Panc1 (cell line): ENCODE measurements around the gene PRDM12. TPM values are rescaled to one million over a fixed set of nuclear protein-coding genes. Genes with fewer than 3 reads are reported as not detected.

Source experiments
- ATAC-seq: fragments of 200-7000 bp; cut with Tn5 transposase; 2 replicates; pipeline ENCODE4 v1.9.1; 2020; ENCODE audit warnings: mild to moderate bottlenecking, moderate library complexity
- BruUV-seq: library from RNA; stranded (reverse); fragments of 400-500 nt; replicated peaks from 2 replicates; lab custom pipeline; 2021; lab: Mats Ljungman, UMichigan
- CTCF ChIA-PET: fragments of 300-600 bp; sonication (Branson Sonifier 250); formaldehyde crosslinking; loops from one replicate; lab custom pipeline; 2022; ENCODE audit warnings: antibody characterized with exemption; lab: Charles Lee
- POLR2A ChIA-PET: fragments of 300-600 bp; sonication (Branson Sonifier 250); formaldehyde crosslinking; loops from one replicate; lab custom pipeline; 2022; ENCODE audit warnings: antibody characterized with exemption; lab: Charles Lee
- DNase-seq: peaks from one replicate; pipeline ENCODE4 v3.0.0-alpha.2; 2010; ENCODE audit warnings: low read depth, low spot score
- H3K27ac ChIP-seq: 2 replicates; pipeline ENCODE4 v1.5.1; 2011; ENCODE audit warnings: mild to moderate bottlenecking, low read length, inconsistent platforms
- H3K27me3 ChIP-seq: fragments of 200-500 bp; sonication (Bioruptor generic); 2 replicates; pipeline ENCODE4 v1.6.0; 2014; ENCODE audit warnings: low read length, inconsistent platforms; ENCODE audit not compliant: control insufficient read depth, insufficient read depth
- H3K36me3 ChIP-seq: fragments of 200-500 bp; sonication (Bioruptor generic); 2 replicates; pipeline ENCODE4 v1.5.1; 2014; ENCODE audit warnings: inconsistent platforms, mild to moderate bottlenecking, low read length, moderate library complexity; ENCODE audit not compliant: control insufficient read depth, insufficient read depth
- H3K4me1 ChIP-seq: 2 replicates; pipeline ENCODE4 v1.5.1; 2011; ENCODE audit warnings: inconsistent platforms, mild to moderate bottlenecking, low read length, moderate library complexity; ENCODE audit not compliant: control insufficient read depth, insufficient read depth
- H3K4me3 ChIP-seq, 2 experiments: 2 replicates each; pipeline ENCODE4 v1.5.1; 2011 to 2012; ENCODE audit warnings: low read depth in 2 of 2, low read length in 2 of 2, mild to moderate bottlenecking in 2 of 2, inconsistent platforms in 1 of 2, moderate library complexity in 1 of 2
- H3K9me3 ChIP-seq: fragments of 200-500 bp; sonication (Bioruptor generic); 2 replicates; pipeline ENCODE4 v1.5.1; 2014; ENCODE audit warnings: low read depth, mild to moderate bottlenecking, inconsistent platforms, low read length, moderate library complexity; ENCODE audit not compliant: control insufficient read depth, insufficient read depth
- POLR2AphosphoS5 ChIP-seq: IDR thresholded peaks from 2 replicates; pipeline ENCODE4 v1.6.1; 2012; ENCODE audit warnings: mild to moderate bottlenecking, low read depth, low read length, moderate library complexity
- REST ChIP-seq, 2 experiments: IDR thresholded peaks; 2 replicates each; pipeline ENCODE4 v1.6.1; 2011 to 2012; ENCODE audit warnings: low read depth in 2 of 2, control low read depth in 1 of 2, low read length in 1 of 2, mild to moderate bottlenecking in 1 of 2, moderate library complexity in 1 of 2; ENCODE audit not compliant: insufficient read depth in 1 of 2
- SIN3A ChIP-seq: IDR thresholded peaks from 2 replicates; pipeline ENCODE4 v1.6.1; 2012; ENCODE audit warnings: low read depth, mild to moderate bottlenecking, low read length, moderate library complexity, borderline replicate concordance; ENCODE audit not compliant: insufficient read depth
- TCF7L2 ChIP-seq: IDR thresholded peaks from 2 replicates; pipeline ENCODE4 v1.6.1; 2011; ENCODE audit warnings: mild to moderate bottlenecking, low read depth, low read length, inconsistent platforms
- in situ Hi-C: cut with HindIII; loops from 2 replicates; pipeline ENCODE4 v1.10.0; 2016; ENCODE audit warnings: low sequenced_read_pairs, low pct_unique_long_range_greater_than_20kb
- intact Hi-C: fragments of 100-400 bp; cut with micrococcal nuclease; formaldehyde crosslinking; loops from one replicate; pipeline ENCODE4 v1.10.0; 2022; ENCODE audit not compliant: unreplicated experiment
- total RNA-seq: library from RNA; stranded (reverse); gene quantifications from one replicate; pipeline ENCODE4 v1.2.1, GENCODE V29; 2021; ENCODE audit not compliant: unreplicated experiment
- TF ChIP-seq, protein P1 (sequence below): fragments of 450-650 bp; IDR thresholded peaks from 2 replicates; pipeline ENCODE4 v1.5.1; 2017; ENCODE audit warnings: mild to moderate bottlenecking

The PRDM12 gene
- total RNA-seq, 1 experiment from 2014 or later, result 0.08 TPM

DNA sequence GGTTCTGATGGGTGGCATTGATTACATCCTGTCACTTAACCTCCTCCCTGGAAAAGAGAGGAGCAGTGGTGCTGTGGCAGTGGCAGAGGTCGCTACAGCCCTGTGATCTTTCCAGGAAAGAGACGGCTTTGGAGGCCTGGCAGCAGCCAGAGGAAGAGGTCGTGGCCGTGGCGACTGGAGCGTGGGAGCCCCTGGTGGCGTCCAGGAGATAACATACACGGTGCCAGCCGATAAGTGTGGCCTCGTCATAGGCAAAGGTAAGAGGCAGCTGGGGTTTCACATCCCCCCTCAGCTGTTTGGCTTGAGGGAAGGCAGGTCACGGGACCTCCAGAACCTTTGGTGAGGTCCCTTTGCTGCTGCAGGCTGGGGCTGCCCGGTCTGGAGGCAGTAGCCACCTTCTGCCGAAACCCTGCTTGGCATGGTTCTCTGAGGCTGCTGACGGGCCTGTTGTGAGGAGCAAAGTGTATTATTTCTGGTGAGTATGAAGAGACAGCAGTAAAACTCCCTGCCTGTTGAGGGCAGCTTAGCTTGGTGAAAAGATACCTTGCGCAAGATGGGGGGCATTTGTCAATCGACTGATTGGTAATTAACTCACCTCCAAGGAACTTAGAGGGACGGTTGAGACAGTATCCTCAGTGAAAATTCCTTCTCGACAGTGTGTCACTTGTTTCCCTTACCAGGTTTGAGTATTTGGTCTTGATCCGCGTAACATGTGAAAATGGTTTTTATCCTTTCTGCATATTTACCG lies 38.0 kb upstream of the PRDM12 start:
- BruUV-seq, result no TSS peak
- ChIA-PET CTCF (no interaction called here), POLR2A (no interaction called here)
- no peak overlapping the region for H3K27ac ChIP-seq
- H3K9me3 ChIP-seq, result no peaks in the 10 kb centered on the region
- H3K4me3 ChIP-seq, result no peak overlapping the region
- intact Hi-C loops (no loop called here), in situ Hi-C loops (no loop called here)
- H3K4me1 ChIP-seq, result no peaks in the 10 kb centered on the region
- peaks cover 6% of the 10 kb centered on the region for H3K36me3 ChIP-seq
- no peak for DNase-seq
- no peak for ATAC-seq
- TF ChIP-seq POLR2AphosphoS5, result no peak
- no peak for TF ChIP-seq REST (IDR thresholded peaks at IDR 0.05; ENCODE audit: insufficient read depth in 1 of 2, low read depth in 2 of 2, low read length in 1 of 2)
- no peak for TF ChIP-seq TCF7L2
- TF ChIP-seq, protein P1, sequence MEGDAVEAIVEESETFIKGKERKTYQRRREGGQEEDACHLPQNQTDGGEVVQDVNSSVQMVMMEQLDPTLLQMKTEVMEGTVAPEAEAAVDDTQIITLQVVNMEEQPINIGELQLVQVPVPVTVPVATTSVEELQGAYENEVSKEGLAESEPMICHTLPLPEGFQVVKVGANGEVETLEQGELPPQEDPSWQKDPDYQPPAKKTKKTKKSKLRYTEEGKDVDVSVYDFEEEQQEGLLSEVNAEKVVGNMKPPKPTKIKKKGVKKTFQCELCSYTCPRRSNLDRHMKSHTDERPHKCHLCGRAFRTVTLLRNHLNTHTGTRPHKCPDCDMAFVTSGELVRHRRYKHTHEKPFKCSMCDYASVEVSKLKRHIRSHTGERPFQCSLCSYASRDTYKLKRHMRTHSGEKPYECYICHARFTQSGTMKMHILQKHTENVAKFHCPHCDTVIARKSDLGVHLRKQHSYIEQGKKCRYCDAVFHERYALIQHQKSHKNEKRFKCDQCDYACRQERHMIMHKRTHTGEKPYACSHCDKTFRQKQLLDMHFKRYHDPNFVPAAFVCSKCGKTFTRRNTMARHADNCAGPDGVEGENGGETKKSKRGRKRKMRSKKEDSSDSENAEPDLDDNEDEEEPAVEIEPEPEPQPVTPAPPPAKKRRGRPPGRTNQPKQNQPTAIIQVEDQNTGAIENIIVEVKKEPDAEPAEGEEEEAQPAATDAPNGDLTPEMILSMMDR, result no peak
- no peak for TF ChIP-seq SIN3A
- no peaks in the 10 kb centered on the region for H3K27me3 ChIP-seq

DNA sequence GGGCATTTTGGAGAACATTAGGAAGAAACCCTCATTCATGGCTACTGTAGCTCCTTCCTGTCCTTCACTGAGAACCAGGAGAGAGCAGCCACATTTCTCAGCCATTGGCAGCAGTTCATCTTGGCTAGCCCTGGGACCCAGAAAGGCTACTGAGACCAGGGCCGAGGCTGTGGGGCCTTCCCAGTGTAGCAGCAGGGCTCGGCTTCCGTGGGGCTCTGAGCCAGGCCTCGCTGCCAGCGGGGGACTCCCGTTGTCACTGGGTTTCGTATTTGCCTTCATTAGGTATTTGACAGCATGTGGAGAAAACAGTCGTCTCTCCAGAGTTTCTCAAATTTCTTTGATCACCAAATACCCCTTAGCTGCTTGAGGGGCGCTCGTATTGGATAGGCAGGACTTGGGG lies 37.3 kb upstream of the PRDM12 start:
- TF ChIP-seq SIN3A, result no peak
- TF ChIP-seq, protein P1, result no peak
- no peak for TF ChIP-seq TCF7L2
- TF ChIP-seq REST (IDR thresholded peaks at IDR 0.05; ENCODE audit: insufficient read depth in 1 of 2, low read depth in 2 of 2, low read length in 1 of 2), result no peak
- no peak for TF ChIP-seq POLR2AphosphoS5
- in situ Hi-C loops (no loop called here), intact Hi-C loops (no loop called here)
- H3K4me1 ChIP-seq, result no peaks in the 10 kb centered on the region
- CTCF ChIA-PET, result no interaction called here
- H3K36me3 ChIP-seq, result peaks cover 6% of the 10 kb centered on the region
- DNase-seq (no peak), ATAC-seq (no peak)
- H3K9me3 ChIP-seq, result no peaks in the 10 kb centered on the region
- H3K27ac ChIP-seq, result no peak overlapping the region
- POLR2A ChIA-PET, result no interaction called here
- H3K27me3 ChIP-seq, result no peaks in the 10 kb centered on the region
- no peak overlapping the region for H3K4me3 ChIP-seq
- no TSS peak for BruUV-seq
